ENCODE results near the gene SMG6.

SMG6 gene

DNA sequence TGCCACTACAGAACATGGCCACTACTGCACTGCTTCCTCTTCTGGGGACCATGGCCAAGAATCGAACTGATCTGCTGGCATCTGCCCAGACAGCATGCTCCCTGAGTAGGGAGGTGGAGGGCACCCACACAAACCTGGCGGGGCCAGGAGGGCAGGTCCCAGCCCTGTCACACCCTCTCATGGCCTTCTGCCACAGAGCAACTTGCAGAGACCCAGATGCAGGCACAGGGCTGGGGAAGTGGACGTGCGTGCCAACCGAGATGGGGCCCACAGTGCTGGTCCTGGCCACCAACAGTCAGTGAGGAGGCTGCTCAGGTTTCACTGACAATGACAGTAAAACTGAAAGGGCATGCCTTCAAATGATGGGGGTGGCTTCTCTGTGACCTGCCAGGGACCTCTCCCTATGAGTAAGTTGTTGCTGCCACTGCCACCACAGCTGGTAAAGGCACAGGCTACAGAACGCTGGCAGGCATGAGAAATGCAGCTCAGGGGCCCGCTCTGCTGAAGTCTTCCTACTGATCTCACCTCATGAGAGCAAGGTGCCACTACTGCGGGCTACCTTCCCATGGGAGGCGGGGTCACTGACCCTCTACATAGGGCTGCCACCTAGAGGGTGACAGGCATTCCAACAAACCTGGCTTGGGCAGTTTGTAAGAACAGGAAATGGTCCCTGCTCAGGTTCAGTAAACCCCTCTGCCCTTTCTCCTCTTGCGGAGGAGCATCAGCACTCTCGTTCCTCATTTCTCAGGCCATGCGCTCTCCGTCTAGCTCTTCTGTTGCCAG is 233.2 kb downstream of the SMG6 start:
- no peak for DNase-seq

DNA sequence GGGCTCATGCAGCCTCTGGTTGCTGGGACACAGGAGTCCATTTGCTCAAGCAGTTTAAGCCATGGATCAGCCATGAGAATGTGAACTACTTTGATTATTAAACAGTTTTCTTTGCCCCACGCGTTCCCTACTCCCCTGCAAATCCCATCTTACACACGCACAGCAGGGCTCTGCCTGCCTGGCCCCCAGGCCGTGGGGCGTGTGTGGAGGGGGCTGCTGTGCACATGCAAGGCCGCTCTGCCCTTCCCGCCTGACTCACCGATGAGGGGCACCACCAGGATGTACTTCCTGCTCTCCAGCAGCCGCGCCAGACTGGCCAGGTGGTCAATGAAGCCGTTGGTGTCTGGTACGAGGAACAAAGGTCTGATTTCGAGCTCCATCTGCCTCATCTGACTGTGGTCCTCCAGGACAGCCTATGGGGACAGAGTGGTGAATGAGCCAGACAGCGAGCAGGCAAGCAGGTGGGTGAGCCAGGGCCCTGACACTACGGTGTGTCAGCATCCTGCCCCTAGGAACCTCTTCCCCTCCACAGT is 235.0 kb downstream of the SMG6 start:
- DNase-seq: peak; percentile 94 to 98

DNA sequence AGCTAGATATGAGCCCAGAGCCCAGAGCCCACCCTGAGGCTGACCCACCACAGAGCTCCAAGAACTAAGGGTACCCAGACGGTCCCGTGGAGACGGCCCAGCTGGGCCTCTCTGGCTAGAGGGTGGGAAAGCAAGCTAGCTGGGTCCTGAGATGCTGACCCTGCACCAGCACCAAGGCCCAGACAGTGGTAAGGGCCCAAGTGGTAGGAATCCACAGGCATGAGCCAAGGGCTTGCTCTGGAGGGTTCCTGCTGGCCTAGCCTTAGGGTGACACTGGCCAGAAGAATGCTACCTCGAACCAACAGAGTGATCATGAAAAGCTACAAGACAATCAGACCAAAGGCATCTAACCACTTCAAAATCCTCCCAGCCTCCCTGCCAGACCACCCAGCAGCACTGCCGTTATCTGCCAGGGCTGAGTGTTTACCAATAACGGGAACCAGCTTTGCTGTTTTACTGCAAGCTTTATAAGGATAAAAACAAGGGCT is 235.5 kb downstream of the SMG6 start:
- no peak for DNase-seq

DNA sequence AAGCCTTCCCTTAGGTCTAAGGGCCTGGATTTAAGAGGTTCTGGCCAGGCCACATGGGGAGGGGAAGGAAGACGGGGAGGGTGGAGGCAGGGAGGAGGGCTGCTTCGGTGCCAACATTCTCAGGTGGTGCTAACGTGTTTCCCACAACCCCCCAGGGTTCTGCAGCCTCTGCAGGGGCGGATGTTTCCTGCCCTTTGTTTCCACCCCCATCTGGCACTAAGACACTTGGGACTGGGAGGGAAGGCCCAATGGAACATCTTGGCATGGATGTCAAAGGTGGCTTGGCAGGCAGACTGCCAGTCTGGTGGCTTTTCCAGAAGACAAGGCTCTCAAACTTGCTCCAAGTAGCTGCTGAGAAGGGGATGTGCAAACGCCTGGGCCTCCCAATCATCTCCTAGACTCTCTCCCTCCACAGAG is 236.0 kb downstream of the SMG6 start:
- no peak for DNase-seq

DNA sequence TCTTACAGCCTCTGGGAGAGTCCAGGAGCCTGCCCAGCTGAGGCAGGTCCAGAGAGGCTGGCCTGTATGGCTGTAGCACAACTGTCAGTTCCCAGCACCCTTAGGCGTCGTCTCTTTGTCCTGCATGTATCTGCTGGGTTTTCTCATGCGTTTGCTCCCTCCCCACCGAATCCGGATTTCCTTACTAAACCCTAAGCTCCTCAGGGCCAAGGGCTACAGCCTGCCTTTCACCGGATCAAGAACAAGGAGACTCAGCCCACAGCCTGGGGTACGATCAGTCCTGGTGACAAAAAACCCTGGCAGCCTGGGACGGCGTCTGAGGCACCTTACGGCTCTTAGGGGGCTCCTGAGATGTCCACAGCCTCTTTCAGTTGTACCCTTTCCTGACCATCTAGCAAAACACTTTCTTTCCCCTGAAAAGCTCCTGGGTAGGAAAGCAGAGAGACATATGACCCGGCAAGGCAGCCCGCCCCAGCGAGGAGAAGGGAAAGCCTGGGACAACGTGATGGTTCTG is 236.5 kb downstream of the SMG6 start:
- DNase-seq: no peak

DNA sequence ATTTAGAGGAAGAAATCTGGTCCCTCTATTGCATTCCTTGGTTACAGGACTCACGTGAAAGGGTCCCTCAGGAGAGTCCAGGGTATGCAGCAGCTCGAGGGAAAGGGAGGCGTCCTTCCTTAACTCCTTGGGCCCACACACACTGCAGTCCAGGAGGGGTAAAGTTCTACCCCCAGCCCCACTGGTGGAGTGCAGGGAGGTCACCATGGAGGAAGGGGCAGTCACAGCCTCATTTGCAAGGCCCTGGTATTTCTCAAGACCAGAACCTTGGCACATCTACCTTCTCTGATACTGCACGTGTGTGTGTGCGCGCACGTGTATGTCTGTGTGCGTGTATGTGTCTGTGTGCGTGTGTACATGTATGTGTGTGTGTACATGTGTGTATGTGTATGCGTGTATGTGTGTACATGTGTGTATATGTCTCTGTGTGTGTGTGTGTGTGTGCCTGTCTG is 237.6 kb downstream of the SMG6 start:
- DNase-seq: no peak

DNA sequence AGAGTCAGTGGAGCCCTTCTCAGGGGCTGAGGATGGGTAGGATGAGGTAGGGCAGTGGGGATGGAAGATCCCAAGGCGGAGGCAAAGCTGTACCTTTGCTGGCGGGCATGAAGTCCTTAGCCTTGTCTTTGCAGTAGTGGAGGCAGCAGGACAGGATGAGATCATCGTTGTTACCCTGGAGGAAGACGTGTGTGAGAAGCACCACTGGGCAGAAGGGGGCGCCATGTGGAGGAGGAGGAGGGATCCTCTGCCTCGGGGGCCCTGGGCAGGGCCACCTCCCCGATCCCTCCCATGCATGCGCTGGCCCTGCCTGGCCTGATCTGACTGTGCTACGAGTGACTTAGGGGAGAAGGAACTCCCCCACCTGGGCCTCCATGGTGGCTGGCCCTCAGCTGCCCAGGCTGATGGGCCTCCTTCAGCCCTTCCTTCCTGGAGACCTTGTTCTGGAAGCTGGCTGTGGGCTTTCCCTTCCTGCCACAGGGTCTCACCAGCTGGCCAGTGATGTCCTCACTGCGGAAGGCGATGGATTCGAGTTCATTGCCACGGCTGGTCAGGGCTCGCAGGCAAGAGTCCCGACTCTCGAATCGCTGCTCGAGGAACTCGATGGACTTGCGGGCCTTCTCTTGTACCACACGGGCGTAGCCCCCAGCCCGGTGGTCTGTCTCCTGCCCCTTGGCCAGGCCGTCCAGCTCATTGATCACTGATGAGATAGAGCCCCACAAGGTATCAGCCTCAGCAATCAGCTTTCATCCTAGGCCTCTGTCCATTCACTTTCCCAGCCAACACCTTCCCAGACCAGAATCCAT is 238.4 kb downstream of the SMG6 start:
- DNase-seq: peak; percentile 56 to 73

DNA sequence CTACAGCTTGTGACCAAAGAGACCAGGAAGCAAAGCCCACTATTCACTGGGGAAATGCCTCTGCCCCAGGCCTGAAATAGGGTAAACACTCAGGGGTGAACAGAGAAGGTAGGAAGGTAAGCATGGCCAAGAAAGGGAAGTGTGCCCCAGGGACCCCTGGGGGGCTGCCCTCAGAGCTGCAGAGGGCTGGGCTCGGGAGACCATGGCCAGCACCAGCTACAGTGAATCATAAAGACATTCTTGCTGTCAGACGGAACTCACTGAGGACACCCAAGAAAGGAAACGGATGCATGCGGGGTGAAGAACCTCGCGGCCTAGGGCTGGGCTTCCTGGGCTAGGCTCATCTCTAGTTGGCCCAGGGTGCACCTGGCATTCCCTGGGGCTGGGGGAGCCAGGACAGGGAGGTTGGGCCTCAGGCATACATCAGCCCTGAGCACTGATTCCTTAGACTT is 239.0 kb downstream of the SMG6 start:
- DNase-seq: no peak

DNA sequence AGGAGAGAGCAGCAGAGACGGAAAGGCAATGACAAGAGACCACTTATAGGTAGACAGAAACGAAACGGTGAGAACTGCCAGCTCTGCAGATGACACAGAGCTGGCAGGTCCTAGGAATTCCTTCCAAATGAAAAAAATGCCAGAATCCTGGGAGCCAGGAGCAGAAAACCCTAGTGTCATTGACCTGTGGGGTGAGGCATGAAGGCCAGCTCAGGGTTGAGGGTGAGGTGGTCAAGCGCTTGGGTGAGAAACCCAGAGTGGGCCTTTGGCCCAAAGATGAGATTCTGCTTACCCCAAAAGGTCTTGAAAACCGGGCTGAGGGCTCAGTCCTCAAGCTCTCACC is 239.5 kb downstream of the SMG6 start:
- DNase-seq: no peak

DNA sequence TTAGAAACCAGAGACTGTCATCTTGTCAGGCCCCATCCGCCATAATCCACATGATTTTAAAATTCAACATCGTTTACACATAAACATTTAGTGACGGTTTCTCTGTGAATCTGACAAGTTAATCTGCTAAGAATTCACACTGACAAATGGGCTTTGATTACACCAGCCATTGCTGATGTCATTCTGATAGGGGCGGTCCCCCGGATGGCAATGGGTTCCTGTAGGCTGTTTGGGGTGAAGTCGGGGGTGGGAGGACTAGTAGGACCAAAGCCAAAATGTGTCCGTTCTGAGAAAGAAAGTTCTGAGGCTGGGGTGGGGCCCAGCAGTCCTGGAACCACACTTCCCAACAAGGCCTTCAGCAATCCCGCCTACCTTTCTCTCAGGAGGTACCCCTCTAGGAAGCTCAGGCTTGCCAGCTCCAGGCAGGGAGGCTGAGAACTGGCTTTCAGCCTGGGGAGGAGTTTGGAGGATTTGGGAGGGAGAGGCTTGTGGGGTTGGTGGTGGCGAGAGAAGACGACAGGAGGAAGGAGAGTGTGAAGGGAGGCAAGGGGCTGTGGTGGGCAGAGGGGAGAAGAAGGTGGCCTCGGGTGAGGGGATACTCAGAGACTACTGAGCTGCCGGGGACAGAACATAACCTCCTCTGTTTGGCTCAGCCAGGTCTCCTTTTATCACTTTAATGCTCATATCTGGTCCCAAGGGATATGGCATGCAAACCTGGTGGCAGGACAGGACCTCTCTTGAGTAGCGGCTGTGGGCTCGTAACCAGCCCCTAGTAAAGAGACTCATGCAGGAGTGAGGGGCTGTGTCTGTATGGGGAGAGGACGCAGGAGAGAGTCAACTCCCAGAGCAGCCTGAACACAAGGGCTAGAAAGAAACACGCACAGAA is 240.1 kb downstream of the SMG6 start:
- no peak for DNase-seq

DNA sequence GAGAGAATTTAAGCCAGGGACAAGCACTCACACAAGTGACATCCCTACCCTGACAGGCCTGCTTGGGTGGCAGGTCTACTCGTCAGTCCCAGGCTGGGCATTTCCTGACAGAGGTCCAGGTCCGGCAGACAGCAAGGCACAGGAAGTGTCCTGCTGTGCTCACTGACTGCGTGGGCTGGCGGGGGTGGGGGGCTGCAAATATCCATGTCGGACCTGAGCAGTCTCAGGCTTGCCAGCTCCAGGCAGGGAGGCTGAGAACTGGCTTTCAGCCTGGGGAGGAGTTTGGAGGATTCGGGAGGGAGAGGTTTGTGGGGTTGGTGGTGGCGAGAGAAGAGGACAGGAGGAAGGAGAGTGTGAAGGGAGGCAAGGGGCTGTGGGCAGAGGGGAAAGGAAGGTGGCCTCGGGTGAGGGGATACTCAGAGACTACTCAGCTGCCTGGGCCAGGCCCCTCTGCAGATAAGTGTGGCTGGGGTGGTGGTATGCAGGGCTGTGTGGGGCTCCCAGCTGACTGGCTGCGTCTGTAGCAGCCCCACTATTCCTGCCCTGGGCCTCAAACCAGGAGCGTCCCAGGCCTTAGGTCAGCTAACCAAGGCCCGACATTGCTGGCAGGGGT is 240.9 kb downstream of the SMG6 start:
- DNase-seq: no peak

DNA sequence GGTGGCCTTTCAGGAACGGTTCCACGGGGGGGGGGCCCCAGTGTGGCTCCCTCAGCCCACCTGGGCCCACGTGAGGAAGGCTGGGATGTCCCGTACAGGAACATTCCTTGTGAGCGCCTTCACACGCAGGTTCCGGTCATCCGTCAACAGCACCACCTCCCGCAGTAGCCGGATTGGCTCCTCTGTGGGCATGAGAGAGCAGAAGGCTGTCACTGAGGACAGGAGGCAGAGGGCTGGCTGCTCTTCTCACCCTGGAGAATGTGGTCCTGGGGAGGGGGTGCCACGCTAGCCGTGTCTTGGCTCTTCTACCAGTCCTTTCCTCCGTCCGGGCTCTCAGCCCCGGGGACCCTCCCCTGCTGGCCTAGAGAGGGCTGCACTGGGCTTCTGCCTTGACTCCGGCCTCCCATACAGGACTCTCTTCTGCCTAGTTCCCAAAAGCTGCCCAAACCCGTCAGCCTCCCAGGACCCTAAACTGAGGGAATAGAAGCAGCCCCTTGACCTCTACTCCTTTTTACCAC is 242.1 kb downstream of the SMG6 start:
- DNase-seq: no peak

DNA sequence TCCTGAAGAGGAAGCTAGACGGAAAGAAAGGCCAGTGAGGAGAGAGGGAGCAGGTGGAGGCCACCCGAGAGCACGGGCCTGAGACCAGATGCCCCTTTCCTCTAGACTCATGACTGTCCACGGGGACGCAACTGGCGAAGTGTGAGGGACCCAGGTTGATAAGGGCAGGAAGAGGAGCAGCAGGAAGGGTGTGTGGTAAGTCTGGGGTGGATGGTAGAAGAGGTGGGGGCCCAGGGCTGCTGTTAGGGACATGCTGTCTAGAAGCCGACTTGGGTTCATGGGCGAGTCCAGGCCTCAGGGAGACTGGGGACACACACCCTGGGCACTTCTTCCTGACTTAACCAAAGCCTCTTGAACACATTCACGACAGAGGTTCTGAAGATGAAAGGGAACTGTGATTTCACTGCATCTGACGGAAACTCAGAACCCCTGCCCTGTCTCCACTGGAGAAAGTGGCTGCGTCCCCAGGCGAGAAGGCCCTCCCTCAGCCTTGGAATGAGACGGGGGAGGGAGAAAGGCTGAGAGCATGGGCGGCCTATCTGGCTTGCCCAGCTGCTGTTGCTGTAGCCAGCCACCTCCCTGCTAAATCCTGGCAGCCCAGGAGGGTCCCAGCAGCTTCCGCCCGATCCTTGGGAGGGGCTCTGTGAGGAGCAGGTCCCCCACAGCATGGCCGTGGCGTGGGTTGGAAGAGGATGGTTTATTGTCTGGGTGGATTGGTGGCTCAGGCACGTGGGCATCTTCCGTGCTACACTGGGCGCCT is 242.7 kb downstream of the SMG6 start:
- no peak for DNase-seq

DNA sequence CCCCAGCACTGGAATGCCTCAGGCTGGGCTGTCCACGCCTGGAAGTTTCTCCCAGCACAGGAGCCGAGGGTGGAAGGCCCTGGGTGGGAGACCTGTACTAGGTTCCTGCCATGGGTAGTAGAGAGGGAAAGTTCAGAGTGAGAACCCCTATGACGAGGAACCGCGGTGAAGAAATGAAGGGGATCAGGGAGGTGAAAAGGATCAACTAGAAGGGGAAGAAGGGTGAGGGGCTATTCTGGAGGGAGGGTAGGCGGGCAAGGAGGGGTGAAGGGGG is 243.3 kb downstream of the SMG6 start:
- DNase-seq: no peak

DNA sequence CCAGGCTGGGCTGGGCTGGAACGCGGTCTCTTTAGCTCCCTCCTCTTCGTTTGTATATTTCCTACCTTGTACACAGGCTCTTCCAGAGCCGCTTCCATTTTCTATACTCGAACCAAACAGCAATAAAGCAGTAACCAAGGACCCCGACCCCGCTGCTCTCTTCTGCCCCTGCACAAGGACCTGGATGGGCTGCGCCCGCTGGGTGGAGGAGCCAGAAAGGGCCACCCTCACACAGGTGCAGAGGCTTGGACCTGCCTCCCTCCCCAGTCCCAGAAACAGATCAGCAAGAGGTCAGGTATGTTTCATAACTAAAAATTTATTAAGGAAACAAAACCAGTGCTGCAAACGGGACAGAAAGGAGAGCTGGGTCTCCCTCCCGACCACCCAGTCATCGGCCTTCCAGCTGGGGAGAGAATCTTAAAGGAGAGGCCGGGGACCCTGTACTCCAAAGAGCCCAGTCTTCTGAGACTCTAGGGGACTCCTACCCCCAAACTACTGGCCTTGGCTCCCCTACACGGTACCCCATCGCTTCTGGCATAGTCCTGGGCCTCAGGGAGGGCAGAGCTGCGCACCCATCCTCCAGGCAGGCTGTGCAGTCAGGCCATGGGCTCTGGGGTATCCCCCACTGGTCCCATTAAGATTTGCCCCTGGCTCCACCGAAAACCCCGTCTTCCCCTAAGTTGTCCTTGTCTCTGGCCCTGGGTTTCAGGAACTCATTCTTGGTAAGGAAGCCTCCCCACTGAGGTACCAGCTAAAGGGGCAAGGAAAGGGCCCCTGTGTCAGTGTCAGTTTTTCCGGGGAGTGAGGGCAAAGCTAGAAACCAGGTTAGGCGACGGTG is 243.8 kb downstream of the SMG6 start:
- no peak for DNase-seq

DNA sequence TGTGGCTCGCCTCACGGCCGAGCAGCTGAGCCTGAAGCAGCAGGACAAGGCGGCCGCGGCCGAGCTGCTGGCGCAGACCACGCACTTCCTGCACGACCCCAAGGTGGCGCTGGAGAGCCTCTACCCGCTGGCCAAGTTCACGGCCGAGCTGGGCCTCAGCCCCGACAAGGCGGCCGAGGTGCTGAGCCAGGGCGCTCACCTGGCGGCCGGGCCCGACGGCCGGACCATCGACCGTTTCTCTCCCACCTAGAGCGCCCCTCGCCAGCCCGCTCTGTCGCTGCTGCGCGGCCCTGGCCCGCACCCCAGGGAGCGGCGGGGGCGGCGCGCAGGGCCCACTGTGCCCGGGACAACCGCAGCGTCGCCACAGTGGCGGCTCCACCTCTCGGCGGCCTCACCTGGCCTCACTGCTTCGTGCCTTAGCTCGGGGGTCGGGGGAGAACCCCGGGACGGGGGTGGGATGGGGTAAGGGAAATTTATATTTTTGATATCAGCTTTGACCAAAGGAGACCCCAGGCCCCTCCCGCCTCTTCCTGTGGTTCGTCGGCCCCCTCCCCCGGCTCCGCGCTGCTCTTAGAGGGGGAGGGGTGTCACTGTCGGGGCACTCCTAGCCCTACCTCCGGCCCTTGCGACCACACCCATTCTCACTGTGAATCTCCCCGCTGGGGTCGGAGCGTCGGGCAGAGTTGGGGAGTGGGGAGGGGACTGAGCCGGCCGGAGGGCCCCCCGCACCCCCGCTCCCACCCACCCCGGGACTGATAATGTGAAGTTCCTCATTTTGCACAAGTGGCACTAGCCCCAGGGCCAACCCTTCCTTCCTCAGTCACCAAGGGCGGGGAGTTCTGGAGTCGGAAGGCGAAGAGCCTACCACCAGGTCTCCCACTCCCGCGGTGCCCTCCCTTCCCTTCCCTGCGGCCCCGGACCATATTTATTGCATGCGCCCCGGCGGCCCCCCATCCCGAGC is 244.7 kb downstream of the SMG6 start:
- no peak for DNase-seq

DNA sequence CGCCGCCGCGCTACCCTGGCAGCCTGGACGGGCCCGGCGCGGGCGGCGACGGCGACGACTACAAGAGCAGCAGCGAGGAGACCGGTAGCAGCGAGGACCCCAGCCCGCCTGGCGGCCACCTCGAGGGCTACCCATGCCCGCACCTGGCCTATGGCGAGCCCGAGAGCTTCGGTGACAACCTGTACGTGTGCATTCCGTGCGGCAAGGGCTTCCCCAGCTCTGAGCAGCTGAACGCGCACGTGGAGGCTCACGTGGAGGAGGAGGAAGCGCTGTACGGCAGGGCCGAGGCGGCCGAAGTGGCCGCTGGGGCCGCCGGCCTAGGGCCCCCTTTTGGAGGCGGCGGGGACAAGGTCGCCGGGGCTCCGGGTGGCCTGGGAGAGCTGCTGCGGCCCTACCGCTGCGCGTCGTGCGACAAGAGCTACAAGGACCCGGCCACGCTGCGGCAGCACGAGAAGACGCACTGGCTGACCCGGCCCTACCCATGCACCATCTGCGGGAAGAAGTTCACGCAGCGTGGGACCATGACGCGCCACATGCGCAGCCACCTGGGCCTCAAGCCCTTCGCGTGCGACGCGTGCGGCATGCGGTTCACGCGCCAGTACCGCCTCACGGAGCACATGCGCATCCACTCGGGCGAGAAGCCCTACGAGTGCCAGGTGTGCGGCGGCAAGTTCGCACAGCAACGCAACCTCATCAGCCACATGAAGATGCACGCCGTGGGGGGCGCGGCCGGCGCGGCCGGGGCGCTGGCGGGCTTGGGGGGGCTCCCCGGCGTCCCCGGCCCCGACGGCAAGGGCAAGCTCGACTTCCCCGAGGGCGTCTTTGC is 245.6 kb downstream of the SMG6 start:
- DNase-seq: no peak

DNA sequence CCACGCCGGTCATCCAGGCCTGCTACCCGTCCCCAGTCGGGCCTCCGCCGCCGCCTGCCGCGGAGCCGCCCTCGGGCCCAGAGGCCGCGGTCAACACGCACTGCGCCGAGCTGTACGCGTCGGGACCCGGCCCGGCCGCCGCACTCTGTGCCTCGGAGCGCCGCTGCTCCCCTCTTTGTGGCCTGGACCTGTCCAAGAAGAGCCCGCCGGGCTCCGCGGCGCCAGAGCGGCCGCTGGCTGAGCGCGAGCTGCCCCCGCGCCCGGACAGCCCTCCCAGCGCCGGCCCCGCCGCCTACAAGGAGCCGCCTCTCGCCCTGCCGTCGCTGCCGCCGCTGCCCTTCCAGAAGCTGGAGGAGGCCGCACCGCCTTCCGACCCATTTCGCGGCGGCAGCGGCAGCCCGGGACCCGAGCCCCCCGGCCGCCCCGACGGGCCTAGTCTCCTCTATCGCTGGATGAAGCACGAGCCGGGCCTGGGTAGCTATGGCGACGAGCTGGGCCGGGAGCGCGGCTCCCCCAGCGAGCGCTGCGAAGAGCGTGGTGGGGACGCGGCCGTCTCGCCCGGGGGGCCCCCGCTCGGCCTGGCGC is 246.3 kb downstream of the SMG6 start:
- DNase-seq: no peak
